A204.1 (cell line): ENCODE measurements around the gene BIRC5.
"Not testable (repeated sequence)": the region's sequence is repeated elsewhere in the genome, so short reads cannot be mapped to it uniquely, and the experiment has no call there.

Source experiments
- FAIRE-seq: peaks from 2 replicates; lab custom pipeline; 2012; peaks lifted over from hg19 to GRCh38; lab: Jason Lieb, UNC

Gene BIRC5

DNA sequence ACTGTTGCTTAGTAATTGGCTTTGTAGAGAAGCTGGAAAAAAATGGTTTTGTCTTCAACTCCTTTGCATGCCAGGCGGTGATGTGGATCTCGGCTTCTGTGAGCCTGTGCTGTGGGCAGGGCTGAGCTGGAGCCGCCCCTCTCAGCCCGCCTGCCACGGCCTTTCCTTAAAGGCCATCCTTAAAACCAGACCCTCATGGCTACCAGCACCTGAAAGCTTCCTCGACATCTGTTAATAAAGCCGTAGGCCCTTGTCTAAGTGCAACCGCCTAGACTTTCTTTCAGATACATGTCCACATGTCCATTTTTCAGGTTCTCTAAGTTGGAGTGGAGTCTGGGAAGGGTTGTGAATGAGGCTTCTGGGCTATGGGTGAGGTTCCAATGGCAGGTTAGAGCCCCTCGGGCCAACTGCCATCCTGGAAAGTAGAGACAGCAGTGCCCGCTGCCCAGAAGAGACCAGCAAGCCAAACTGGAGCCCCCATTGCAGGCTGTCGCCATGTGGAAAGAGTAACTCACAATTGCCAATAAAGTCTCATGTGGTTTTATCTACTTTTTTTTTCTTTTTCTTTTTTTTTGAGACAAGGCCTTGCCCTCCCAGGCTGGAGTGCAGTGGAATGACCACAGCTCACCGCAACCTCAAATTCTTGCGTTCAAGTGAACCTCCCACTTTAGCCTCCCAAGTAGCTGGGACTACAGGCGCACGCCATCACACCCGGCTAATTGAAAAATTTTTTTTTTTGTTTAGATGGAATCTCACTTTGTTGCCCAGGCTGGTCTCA is 11.2 kb downstream of the BIRC5 start:
- FAIRE-seq: no peak

GRCh38 chr17:78226055-78226758 is 12.2 kb downstream of the BIRC5 start:
- FAIRE-seq: no peak

GRCh38 chr17:78226759-78227454 is 12.9 kb downstream of the BIRC5 start:
- FAIRE-seq: no peak

- FAIRE-seq: no peak
Observed at GRCh38 chr17:78227455-78227916, 13.4 kb downstream of the BIRC5 start.

- no peak for FAIRE-seq
Observed at GRCh38 chr17:78228176-78228575, 14.1 kb downstream of the BIRC5 start.

- no peak for FAIRE-seq
Observed at GRCh38 chr17:78230252-78230962, 16.4 kb downstream of the BIRC5 start.

DNA sequence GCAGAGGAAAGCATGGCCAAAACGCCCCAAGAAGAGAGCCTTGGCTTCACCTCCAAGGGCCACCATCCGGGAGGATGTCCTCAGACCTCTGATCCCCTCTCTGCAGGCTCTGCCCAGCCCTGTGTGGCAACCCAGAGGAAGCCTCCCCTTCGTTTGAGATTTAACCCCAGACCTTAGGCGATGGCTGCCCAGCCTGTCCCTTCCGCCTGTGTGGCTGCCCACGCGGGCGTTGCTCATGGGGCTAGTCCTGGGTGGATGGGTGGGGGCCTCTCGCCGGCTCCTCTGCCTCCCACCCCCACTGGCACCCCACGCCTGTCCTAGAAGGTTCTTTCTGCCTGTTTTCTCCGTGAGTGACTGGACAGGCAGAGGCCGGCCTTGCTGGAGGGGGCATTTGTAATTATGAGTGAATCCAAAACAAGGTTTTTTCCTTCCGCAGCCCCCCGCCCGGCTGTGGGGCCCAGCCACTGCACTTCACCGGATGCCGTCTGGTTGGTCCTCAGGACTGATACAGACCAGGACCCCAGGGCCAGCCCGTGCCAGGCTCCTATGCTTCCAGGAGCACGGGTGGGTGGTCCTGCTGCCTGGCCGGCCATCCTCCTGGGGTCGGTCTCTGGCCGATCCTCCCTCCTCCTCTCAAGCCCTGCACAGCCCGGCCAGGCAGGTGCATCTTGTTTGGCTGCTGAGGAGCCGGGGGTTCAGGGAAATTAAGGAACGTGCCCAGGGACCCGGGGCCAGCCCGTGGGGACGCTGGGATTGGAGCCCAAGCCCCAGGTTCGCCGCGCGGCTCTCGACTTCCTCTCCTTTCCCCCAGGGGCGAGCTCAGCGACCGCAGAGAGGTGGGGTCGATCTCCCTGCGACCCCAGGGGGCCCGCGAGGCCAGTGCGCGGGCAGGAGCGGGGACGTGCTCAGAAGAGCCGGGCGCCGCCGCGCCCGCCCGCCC is 17.2 kb downstream of the BIRC5 start, which contains the start of gene TMEM235:
TMEM235 (plus strand) TSS at position 636 of the 940 bp plus-strand sequence. CDS start 393 bp downstream, outside the sequence.
- FAIRE-seq: no peak

GRCh38 chr17:78231991-78232858 is 18.2 kb downstream of the BIRC5 start:
- FAIRE-seq: no peak

DNA sequence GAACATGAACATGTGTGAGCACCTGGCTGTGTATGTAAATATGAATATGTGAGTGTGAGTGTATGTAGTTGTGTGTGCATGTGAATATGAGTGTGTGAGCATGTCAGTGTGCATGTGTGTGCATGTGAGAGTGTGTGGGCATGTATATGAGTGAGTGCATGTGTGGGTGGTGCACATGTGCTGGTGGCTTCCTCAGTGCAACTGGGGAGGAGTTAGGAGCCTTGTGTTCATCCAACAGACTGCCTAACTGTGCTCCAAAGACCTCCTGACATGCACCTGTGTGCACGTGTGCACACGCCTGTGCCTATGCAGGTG is 18.8 kb downstream of the BIRC5 start:
- no peak for FAIRE-seq

- FAIRE-seq: no peak
Observed at GRCh38 chr17:78233678-78234077, 19.6 kb downstream of the BIRC5 start.

- FAIRE-seq: no peak
Observed at GRCh38 chr17:78234261-78234865, 20.3 kb downstream of the BIRC5 start.

DNA sequence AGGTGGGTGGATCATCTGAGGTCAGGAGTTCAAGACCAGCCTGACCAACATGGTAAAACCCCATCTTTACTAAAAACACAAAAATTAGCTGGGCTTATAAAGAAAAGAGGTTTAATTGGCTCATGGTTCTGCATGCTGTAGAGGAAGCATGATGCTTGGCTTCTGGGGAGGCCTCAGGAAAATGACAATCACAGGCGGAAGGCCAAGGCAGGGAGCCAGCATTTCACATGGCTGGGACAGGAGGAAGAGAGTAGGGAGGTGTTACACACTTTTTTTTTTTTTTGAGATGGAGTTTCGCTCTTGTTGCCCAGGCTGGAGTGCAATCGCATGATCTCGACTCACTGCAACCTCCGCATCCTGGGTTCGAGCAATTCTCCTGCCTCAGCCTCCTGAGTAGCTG is 21.0 kb downstream of the BIRC5 start:
- FAIRE-seq: not testable (repeated sequence)

- no peak for FAIRE-seq
Observed at GRCh38 chr17:78235885-78236284, 21.8 kb downstream of the BIRC5 start.

- FAIRE-seq: no peak
Observed at GRCh38 chr17:78236362-78237127, 22.5 kb downstream of the BIRC5 start.

DNA sequence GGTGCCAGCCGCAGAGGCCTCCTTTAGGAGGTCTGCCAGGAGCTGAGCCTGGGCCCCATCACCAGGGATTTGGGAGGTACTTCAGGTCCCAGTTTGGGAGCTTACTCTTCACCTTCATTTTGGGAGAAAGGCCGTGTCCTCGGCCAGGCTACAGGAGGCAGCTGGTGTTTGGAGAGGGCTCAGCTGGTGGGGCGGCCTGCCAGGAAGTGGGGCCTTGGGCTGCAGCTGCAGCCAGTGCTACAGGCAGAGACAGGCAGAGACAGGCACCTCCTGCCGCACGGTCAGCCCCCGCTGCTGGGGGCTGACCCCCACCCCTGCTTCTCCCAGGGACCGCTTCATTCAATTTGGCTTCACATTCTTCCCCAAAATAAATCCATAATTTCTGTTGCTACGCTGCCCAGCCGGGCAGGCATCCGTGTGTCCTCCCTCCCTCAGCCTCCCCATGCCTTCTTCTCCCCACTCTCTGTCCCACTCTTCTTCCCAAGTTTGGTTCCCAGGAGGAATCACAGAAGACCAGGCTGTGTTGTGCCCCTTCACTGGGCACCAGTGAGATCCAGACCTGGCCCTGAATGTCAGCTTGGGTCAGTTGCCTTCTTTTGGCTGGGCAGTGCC is 23.5 kb downstream of the BIRC5 start:
- no peak for FAIRE-seq

GRCh38 chr17:78238823-78239488 is 24.9 kb downstream of the BIRC5 start:
- no peak for FAIRE-seq

GRCh38 chr17:78239489-78239931 is 25.5 kb downstream of the BIRC5 start:
- no peak for FAIRE-seq
